ENCODE measurements around the gene BCL11B. TPM values are rescaled to one million over a fixed set of nuclear protein-coding genes. Genes with fewer than 3 reads are reported as not detected.

Gene BCL11B
- total and polyA plus RNA-seq, 2 donors (not counting 1 experiment from before 2014, with no cell fraction given) = under 0.01 TPM; not detected in 1

GRCh38 chr14:99268810-99269707 lies 2.9 kb downstream of the BCL11B start:
- H3K36me3 ChIP-seq (ENCODE audit: control insufficient read depth, insufficient read depth, low read length) = no peaks in the 10 kb centered on the region
- no peak overlapping the region for H2AFZ ChIP-seq (ENCODE audit: low read length)
- H3K27ac ChIP-seq (ENCODE audit: insufficient read depth, low read length) = no peak overlapping the region
- no peaks in the 10 kb centered on the region for H4K20me1 ChIP-seq (ENCODE audit: control insufficient read depth, extremely low read depth, insufficient read depth, low read length)
- no peak overlapping the region for H3K9ac ChIP-seq (ENCODE audit: insufficient read depth, low read length)
- H3K27me3 ChIP-seq (ENCODE audit: control insufficient read depth, insufficient read depth, low read length) = peaks cover 34% of the 10 kb centered on the region
- H3K9me3 ChIP-seq (ENCODE audit: control insufficient read depth, insufficient read depth, low read depth, low read length) = no peaks in the 10 kb centered on the region
- H3K4me2 ChIP-seq (ENCODE audit: extremely low read depth, insufficient read depth, low read length) = no peak overlapping the region
- no peak overlapping the region for H3K4me3 ChIP-seq (replicated peaks in 1 of 4; ENCODE audit: control extremely low read depth in 1 of 4, insufficient read depth in 1 of 4, low read depth in 3 of 4, low read length in 4 of 4)
- TF ChIP-seq, protein P1, sequence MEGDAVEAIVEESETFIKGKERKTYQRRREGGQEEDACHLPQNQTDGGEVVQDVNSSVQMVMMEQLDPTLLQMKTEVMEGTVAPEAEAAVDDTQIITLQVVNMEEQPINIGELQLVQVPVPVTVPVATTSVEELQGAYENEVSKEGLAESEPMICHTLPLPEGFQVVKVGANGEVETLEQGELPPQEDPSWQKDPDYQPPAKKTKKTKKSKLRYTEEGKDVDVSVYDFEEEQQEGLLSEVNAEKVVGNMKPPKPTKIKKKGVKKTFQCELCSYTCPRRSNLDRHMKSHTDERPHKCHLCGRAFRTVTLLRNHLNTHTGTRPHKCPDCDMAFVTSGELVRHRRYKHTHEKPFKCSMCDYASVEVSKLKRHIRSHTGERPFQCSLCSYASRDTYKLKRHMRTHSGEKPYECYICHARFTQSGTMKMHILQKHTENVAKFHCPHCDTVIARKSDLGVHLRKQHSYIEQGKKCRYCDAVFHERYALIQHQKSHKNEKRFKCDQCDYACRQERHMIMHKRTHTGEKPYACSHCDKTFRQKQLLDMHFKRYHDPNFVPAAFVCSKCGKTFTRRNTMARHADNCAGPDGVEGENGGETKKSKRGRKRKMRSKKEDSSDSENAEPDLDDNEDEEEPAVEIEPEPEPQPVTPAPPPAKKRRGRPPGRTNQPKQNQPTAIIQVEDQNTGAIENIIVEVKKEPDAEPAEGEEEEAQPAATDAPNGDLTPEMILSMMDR (conservative IDR thresholded peaks at IDR 0.05 in 1 of 2, IDR thresholded peaks at IDR 0.05 in 1 of 2; ENCODE audit: low read depth in 1 of 2, low read length in 2 of 2) = no peak
- no peak for TF ChIP-seq EZH2 (IDR thresholded peaks at IDR 0.05; ENCODE audit: low read length, missing control alignments)
- no peaks in the 10 kb centered on the region for H3K79me2 ChIP-seq (ENCODE audit: control insufficient read depth, insufficient read depth, low read length)
- DNase-seq (ENCODE audit: low read depth in 2 of 2) = no peak
- H3K4me1 ChIP-seq (ENCODE audit: control insufficient read depth, extremely low read depth, insufficient read depth, low read length) = no peaks in the 10 kb centered on the region

- Histone ChIP-seq H3K27ac (ENCODE audit: insufficient read depth, low read length) (no peak overlapping the region), H3K27me3 (ENCODE audit: control insufficient read depth, insufficient read depth, low read length) (peaks cover 26% of the 10 kb centered on the region), H3K36me3 (ENCODE audit: control insufficient read depth, insufficient read depth, low read length) (no peaks in the 10 kb centered on the region), H3K9ac (ENCODE audit: insufficient read depth, low read length) (no peak overlapping the region), H3K4me3 (replicated peaks in 1 of 4; ENCODE audit: control extremely low read depth in 1 of 4, insufficient read depth in 1 of 4, low read depth in 3 of 4, low read length in 4 of 4) (no peak overlapping the region), H3K9me3 (ENCODE audit: control insufficient read depth, insufficient read depth, low read depth, low read length) (no peaks in the 10 kb centered on the region), H3K4me1 (ENCODE audit: control insufficient read depth, extremely low read depth, insufficient read depth, low read length) (no peaks in the 10 kb centered on the region), H3K4me2 (ENCODE audit: extremely low read depth, insufficient read depth, low read length) (no peak overlapping the region), H3K79me2 (ENCODE audit: control insufficient read depth, insufficient read depth, low read length) (no peaks in the 10 kb centered on the region), H4K20me1 (ENCODE audit: control insufficient read depth, extremely low read depth, insufficient read depth, low read length) (no peaks in the 10 kb centered on the region), H2AFZ (ENCODE audit: low read length) (no peak overlapping the region)
- DNase-seq (ENCODE audit: low read depth in 2 of 2) = no peak
- no peak for TF ChIP-seq EZH2 (IDR thresholded peaks at IDR 0.05; ENCODE audit: low read length, missing control alignments)
- TF ChIP-seq, protein P1 (conservative IDR thresholded peaks at IDR 0.05 in 1 of 2, IDR thresholded peaks at IDR 0.05 in 1 of 2; ENCODE audit: low read depth in 1 of 2, low read length in 2 of 2) = no peak
These were observed 3.9 kb downstream of the BCL11B start for GRCh38 chr14:99267837-99268781.

- no peak overlapping the region for H3K4me3 ChIP-seq (replicated peaks in 1 of 4; ENCODE audit: control extremely low read depth in 1 of 4, insufficient read depth in 1 of 4, low read depth in 3 of 4, low read length in 4 of 4)
- H3K79me2 ChIP-seq (ENCODE audit: control insufficient read depth, insufficient read depth, low read length) = no peaks in the 10 kb centered on the region
- no peak for TF ChIP-seq EZH2 (IDR thresholded peaks at IDR 0.05; ENCODE audit: low read length, missing control alignments)
- TF ChIP-seq, protein P1 (conservative IDR thresholded peaks at IDR 0.05 in 1 of 2, IDR thresholded peaks at IDR 0.05 in 1 of 2; ENCODE audit: low read depth in 1 of 2, low read length in 2 of 2) = no peak
- no peak overlapping the region for H3K4me2 ChIP-seq (ENCODE audit: extremely low read depth, insufficient read depth, low read length)
- no peaks in the 10 kb centered on the region for H3K36me3 ChIP-seq (ENCODE audit: control insufficient read depth, insufficient read depth, low read length)
- H4K20me1 ChIP-seq (ENCODE audit: control insufficient read depth, extremely low read depth, insufficient read depth, low read length) = no peaks in the 10 kb centered on the region
- no peak overlapping the region for H3K9ac ChIP-seq (ENCODE audit: insufficient read depth, low read length)
- H2AFZ ChIP-seq (ENCODE audit: low read length) = no peak overlapping the region
- DNase-seq (ENCODE audit: low read depth in 2 of 2) = no peak
- peaks cover 20% of the 10 kb centered on the region for H3K27me3 ChIP-seq (ENCODE audit: control insufficient read depth, insufficient read depth, low read length)
- H3K4me1 ChIP-seq (ENCODE audit: control insufficient read depth, extremely low read depth, insufficient read depth, low read length) = no peaks in the 10 kb centered on the region
- H3K27ac ChIP-seq (ENCODE audit: insufficient read depth, low read length) = no peak overlapping the region
- no peaks in the 10 kb centered on the region for H3K9me3 ChIP-seq (ENCODE audit: control insufficient read depth, insufficient read depth, low read depth, low read length)
These were observed 4.6 kb downstream of the BCL11B start for GRCh38 chr14:99267381-99267780.
